ENCODE data around the gene C4orf33. TPM values are rescaled to one million over a fixed set of nuclear protein-coding genes. Genes with fewer than 3 reads are reported as not detected.

The C4orf33 gene
- polyA plus RNA-seq, 1 donor from 2014 or later: 42.2 TPM

GRCh38 chr4:129094347-129094746 is 1.6 kb upstream of the C4orf33 start:
- Histone ChIP-seq H2AFZ (ENCODE audit: low read depth, low read length) (no peak overlapping the region), H3K4me2 (ENCODE audit: low read length) (peak overlapping the region; percentile 74), H3K9ac (ENCODE audit: low read length) (no peak overlapping the region), H3K9me3 (ENCODE audit: low read length) (no peaks in the 10 kb centered on the region), H3K79me2 (replicated peaks; ENCODE audit: insufficient read depth, low read length) (peaks cover 27% of the 10 kb centered on the region), H3K4me3 (ENCODE audit: low read length) (peak overlapping the region; percentile 83), H3K36me3 (ENCODE audit: insufficient read depth, low read length) (no peaks in the 10 kb centered on the region), H3K27ac (ENCODE audit: low read length) (no peak overlapping the region), H3K27me3 (ENCODE audit: insufficient read depth, low read depth, low read length) (no peaks in the 10 kb centered on the region), H3K9me2 (ENCODE audit: insufficient read depth, low read length) (no peaks in the 10 kb centered on the region), H3F3A (ENCODE audit: insufficient read depth, low read length, poor library complexity, severe bottlenecking) (no peaks in the 10 kb centered on the region), H4K20me1 (ENCODE audit: insufficient read depth) (no peaks in the 10 kb centered on the region)
- no peak for TF ChIP-seq EZH2 (IDR thresholded peaks at IDR 0.05; ENCODE audit: borderline replicate concordance, insufficient read depth, low read length, poor library complexity, severe bottlenecking)
- TF ChIP-seq EP300 (conservative IDR thresholded peaks at IDR 0.05; ENCODE audit: poor library complexity, severe bottlenecking): no peak
- TF ChIP-seq RAD21 (conservative IDR thresholded peaks at IDR 0.05): no peak
- no peak for TF ChIP-seq SMC3 (conservative IDR thresholded peaks at IDR 0.05; ENCODE audit: poor library complexity)
- TF ChIP-seq REST (IDR thresholded peaks at IDR 0.05; ENCODE audit: borderline replicate concordance): no peak
- TF ChIP-seq MXI1 (conservative IDR thresholded peaks at IDR 0.05; ENCODE audit: poor library complexity, severe bottlenecking): no peak
- TF ChIP-seq, protein P1, sequence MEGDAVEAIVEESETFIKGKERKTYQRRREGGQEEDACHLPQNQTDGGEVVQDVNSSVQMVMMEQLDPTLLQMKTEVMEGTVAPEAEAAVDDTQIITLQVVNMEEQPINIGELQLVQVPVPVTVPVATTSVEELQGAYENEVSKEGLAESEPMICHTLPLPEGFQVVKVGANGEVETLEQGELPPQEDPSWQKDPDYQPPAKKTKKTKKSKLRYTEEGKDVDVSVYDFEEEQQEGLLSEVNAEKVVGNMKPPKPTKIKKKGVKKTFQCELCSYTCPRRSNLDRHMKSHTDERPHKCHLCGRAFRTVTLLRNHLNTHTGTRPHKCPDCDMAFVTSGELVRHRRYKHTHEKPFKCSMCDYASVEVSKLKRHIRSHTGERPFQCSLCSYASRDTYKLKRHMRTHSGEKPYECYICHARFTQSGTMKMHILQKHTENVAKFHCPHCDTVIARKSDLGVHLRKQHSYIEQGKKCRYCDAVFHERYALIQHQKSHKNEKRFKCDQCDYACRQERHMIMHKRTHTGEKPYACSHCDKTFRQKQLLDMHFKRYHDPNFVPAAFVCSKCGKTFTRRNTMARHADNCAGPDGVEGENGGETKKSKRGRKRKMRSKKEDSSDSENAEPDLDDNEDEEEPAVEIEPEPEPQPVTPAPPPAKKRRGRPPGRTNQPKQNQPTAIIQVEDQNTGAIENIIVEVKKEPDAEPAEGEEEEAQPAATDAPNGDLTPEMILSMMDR (IDR thresholded peaks at IDR 0.05; ENCODE audit: poor library complexity, severe bottlenecking): no peak
- TF ChIP-seq TAF1 (IDR thresholded peaks at IDR 0.05; ENCODE audit: low read depth): no peak
- TF ChIP-seq POLR2AphosphoS5 (IDR thresholded peaks at IDR 0.05): no peak

- H3K9me3 ChIP-seq (ENCODE audit: low read length): no peaks in the 10 kb centered on the region
- no peaks in the 10 kb centered on the region for H3K27me3 ChIP-seq (ENCODE audit: insufficient read depth, low read depth, low read length)
- no peak overlapping the region for H3K4me2 ChIP-seq (ENCODE audit: low read length)
- TF ChIP-seq POLR2AphosphoS5 (IDR thresholded peaks at IDR 0.05) (no peak), TAF1 (IDR thresholded peaks at IDR 0.05; ENCODE audit: low read depth) (no peak), EZH2 (IDR thresholded peaks at IDR 0.05; ENCODE audit: borderline replicate concordance, insufficient read depth, low read length, poor library complexity, severe bottlenecking) (no peak), RAD21 (conservative IDR thresholded peaks at IDR 0.05) (no peak), EP300 (conservative IDR thresholded peaks at IDR 0.05; ENCODE audit: poor library complexity, severe bottlenecking) (no peak), MXI1 (conservative IDR thresholded peaks at IDR 0.05; ENCODE audit: poor library complexity, severe bottlenecking) (no peak), SMC3 (conservative IDR thresholded peaks at IDR 0.05; ENCODE audit: poor library complexity) (no peak), REST (IDR thresholded peaks at IDR 0.05; ENCODE audit: borderline replicate concordance) (no peak)
- TF ChIP-seq, protein P1 (IDR thresholded peaks at IDR 0.05; ENCODE audit: poor library complexity, severe bottlenecking): no peak
- peaks cover 3% of the 10 kb centered on the region for H3K79me2 ChIP-seq (replicated peaks; ENCODE audit: insufficient read depth, low read length)
- H3K27ac ChIP-seq (ENCODE audit: low read length): no peak overlapping the region
- H4K20me1 ChIP-seq (ENCODE audit: insufficient read depth): no peaks in the 10 kb centered on the region
- no peak overlapping the region for H2AFZ ChIP-seq (ENCODE audit: low read depth, low read length)
- H3F3A ChIP-seq (ENCODE audit: insufficient read depth, low read length, poor library complexity, severe bottlenecking): no peaks in the 10 kb centered on the region
- H3K9ac ChIP-seq (ENCODE audit: low read length): no peak overlapping the region
- H3K4me3 ChIP-seq (ENCODE audit: low read length): no peak overlapping the region
- H3K36me3 ChIP-seq (ENCODE audit: insufficient read depth, low read length): no peaks in the 10 kb centered on the region
- H3K9me2 ChIP-seq (ENCODE audit: insufficient read depth, low read length): no peaks in the 10 kb centered on the region
Measured at GRCh38 chr4:129098531-129099001, 2.6 kb downstream of the C4orf33 start.
